ENCODE data around the gene SPINK2. TPM values are rescaled to one million over a fixed set of nuclear protein-coding genes. Genes with fewer than 3 reads are reported as not detected.

The SPINK2 gene
- polyA plus RNA-seq, 3 donors = not detected

DNA sequence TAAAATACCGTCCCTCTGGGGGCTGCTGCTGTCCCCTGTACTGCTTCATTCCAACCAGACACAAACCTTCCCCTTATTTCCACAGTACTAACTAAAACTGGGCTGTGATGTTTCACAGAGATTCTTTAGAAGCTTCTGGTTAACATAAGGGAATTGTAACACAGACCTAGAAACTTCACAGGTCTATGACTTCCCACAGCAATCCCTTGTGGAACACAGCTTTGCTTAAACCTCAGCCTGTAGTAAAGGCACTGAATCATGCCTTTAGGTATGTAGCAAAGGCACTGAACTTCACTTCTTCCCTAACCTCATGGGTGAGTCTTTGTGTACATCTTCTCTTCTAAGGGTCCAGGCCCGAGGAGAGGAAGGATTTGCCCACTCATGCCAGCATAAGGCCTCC, 49.4 kb downstream of the SPINK2 start:
- no peaks in the 10 kb centered on the region for H4K20me1 ChIP-seq (ENCODE audit: insufficient read depth, low read length)
- no peaks in the 10 kb centered on the region for H3K9me3 ChIP-seq (replicated peaks in 1 of 2; ENCODE audit: control insufficient read depth in 1 of 2, insufficient read depth in 1 of 2, low read length in 2 of 2)
- no peaks in the 10 kb centered on the region for H3K79me2 ChIP-seq (ENCODE audit: insufficient read depth, low read length)
- H3K27me3 ChIP-seq (ENCODE audit: control insufficient read depth in 2 of 2, insufficient read depth in 2 of 2, low read length in 2 of 2) = no peaks in the 10 kb centered on the region
- no peak overlapping the region for H3K4me2 ChIP-seq (replicated peaks; ENCODE audit: extremely low read depth, low read length, poor library complexity, severe bottlenecking)
- TF ChIP-seq, protein P1, sequence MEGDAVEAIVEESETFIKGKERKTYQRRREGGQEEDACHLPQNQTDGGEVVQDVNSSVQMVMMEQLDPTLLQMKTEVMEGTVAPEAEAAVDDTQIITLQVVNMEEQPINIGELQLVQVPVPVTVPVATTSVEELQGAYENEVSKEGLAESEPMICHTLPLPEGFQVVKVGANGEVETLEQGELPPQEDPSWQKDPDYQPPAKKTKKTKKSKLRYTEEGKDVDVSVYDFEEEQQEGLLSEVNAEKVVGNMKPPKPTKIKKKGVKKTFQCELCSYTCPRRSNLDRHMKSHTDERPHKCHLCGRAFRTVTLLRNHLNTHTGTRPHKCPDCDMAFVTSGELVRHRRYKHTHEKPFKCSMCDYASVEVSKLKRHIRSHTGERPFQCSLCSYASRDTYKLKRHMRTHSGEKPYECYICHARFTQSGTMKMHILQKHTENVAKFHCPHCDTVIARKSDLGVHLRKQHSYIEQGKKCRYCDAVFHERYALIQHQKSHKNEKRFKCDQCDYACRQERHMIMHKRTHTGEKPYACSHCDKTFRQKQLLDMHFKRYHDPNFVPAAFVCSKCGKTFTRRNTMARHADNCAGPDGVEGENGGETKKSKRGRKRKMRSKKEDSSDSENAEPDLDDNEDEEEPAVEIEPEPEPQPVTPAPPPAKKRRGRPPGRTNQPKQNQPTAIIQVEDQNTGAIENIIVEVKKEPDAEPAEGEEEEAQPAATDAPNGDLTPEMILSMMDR (IDR thresholded peaks at IDR 0.05) = no peak
- no peak overlapping the region for H3K4me3 ChIP-seq (replicated peaks in 1 of 3; ENCODE audit: low read depth in 2 of 3, low read length in 3 of 3)
- H2AFZ ChIP-seq (ENCODE audit: insufficient read depth, low read depth, low read length, poor library complexity, severe bottlenecking) = no peak overlapping the region
- H3K36me3 ChIP-seq (replicated peaks in 1 of 2; ENCODE audit: control insufficient read depth in 1 of 2, insufficient read depth in 2 of 2, low read length in 2 of 2) = no peaks in the 10 kb centered on the region
- H3K4me1 Mint-ChIP-seq = peaks cover 11% of the 10 kb centered on the region
- WGBS (ENCODE audit: insufficient coverage) = 50% methylated on average over 1 of the region's 2 CpGs
- H3K36me3 Mint-ChIP-seq = no peaks in the 10 kb centered on the region
- H3K4me1 ChIP-seq (ENCODE audit: control insufficient read depth in 1 of 2, insufficient read depth in 2 of 2, low read length in 2 of 2) = no peaks in the 10 kb centered on the region
- H3K27ac ChIP-seq (ENCODE audit: low read depth in 1 of 2, low read length in 2 of 2) = no peak overlapping the region
- peaks cover 0 to 1% (median 0%) of the 10 kb centered on the region in 3 donors for H3K27me3 Mint-ChIP-seq (ENCODE audit: low read depth in 3 of 3)
- H3K27ac Mint-ChIP-seq = no peak overlapping the region
- no peak overlapping the region for H3K4me3 Mint-ChIP-seq
- DNase-seq = no peak
- no peaks in the 10 kb centered on the region for H3K9me3 Mint-ChIP-seq
- H3K9ac ChIP-seq (ENCODE audit: insufficient read depth, low read length, poor library complexity, severe bottlenecking) = no peak overlapping the region
- intact Hi-C loops (cut with micrococcal nuclease) = no loop called here

DNA sequence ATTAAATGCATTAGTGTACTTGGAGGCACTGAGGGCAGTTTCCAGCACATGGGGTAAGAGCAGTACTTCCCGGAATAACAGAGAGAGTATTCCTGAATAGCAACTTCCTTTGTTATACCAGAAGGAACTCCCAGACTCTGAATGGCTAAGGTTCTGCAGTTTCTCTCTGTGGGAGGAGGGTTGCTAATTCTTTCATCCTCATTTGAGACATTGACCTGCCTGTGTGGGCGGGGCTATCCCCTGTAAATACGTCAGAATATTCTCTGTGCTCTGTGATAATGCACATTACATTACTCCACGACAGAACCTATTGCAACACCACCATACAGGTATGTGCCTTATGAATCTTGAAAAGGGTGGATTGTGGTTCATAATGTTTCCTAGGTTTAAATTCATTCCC, 52.7 kb downstream of the SPINK2 start:
- Histone ChIP-seq H3K27me3 (ENCODE audit: control insufficient read depth in 2 of 2, insufficient read depth in 2 of 2, low read length in 2 of 2) (no peaks in the 10 kb centered on the region), H3K4me1 (ENCODE audit: control insufficient read depth in 1 of 2, insufficient read depth in 2 of 2, low read length in 2 of 2) (peaks cover 20 to 21% of the 10 kb centered on the region in 2 donors), H3K79me2 (ENCODE audit: insufficient read depth, low read length) (no peaks in the 10 kb centered on the region), H3K27ac (ENCODE audit: low read depth in 1 of 2, low read length in 2 of 2) (no peak overlapping the region), H2AFZ (ENCODE audit: insufficient read depth, low read depth, low read length, poor library complexity, severe bottlenecking) (no peak overlapping the region), H3K9ac (ENCODE audit: insufficient read depth, low read length, poor library complexity, severe bottlenecking) (no peak overlapping the region), H3K4me3 (replicated peaks in 1 of 3; ENCODE audit: low read depth in 2 of 3, low read length in 3 of 3) (no peak overlapping the region), H4K20me1 (ENCODE audit: insufficient read depth, low read length) (no peaks in the 10 kb centered on the region), H3K4me2 (replicated peaks; ENCODE audit: extremely low read depth, low read length, poor library complexity, severe bottlenecking) (no peak overlapping the region), H3K9me3 (replicated peaks in 1 of 2; ENCODE audit: control insufficient read depth in 1 of 2, insufficient read depth in 1 of 2, low read length in 2 of 2) (no peaks in the 10 kb centered on the region), H3K36me3 (replicated peaks in 1 of 2; ENCODE audit: control insufficient read depth in 1 of 2, insufficient read depth in 2 of 2, low read length in 2 of 2) (no peaks in the 10 kb centered on the region)
- Mint-ChIP-seq H3K9me3 (no peaks in the 10 kb centered on the region), H3K36me3 (no peaks in the 10 kb centered on the region), H3K27ac (no peak overlapping the region), H3K27me3 (ENCODE audit: low read depth in 3 of 3) (peaks cover 0 to 2% (median 1%) of the 10 kb centered on the region in 3 donors), H3K4me1 (peaks cover 26% of the 10 kb centered on the region), H3K4me3 (no peak overlapping the region)
- WGBS (ENCODE audit: insufficient coverage) = no CpG with 5 or more reads among the region's 4 CpGs
- intact Hi-C loops (cut with micrococcal nuclease) = no loop called here
- TF ChIP-seq, protein P1 (IDR thresholded peaks at IDR 0.05) = no peak
- DNase-seq = no peak
